ENCODE data around the gene BAZ2B.

Gene BAZ2B

GRCh38 chr2:159446817-159447216, 169.5 kb downstream of the BAZ2B start:
- Histone ChIP-seq H3K9me3 (ENCODE audit: low read length) (no peaks in the 10 kb centered on the region), H3K9me2 (ENCODE audit: low read depth, low read length) (no peaks in the 10 kb centered on the region), H3F3A (ENCODE audit: insufficient read depth, low read length) (no peaks in the 10 kb centered on the region), H4K20me1 (ENCODE audit: insufficient read depth, low read length) (no peaks in the 10 kb centered on the region), H3K4me2 (ENCODE audit: low read length) (no peak overlapping the region), H3K79me2 (ENCODE audit: insufficient read depth, low read length) (no peaks in the 10 kb centered on the region), H3K4me3 (ENCODE audit: low read depth, low read length, poor library complexity, severe bottlenecking) (no peak overlapping the region), H3K36me3 (ENCODE audit: insufficient read depth, low read length) (peaks cover 3% of the 10 kb centered on the region; the same call in 1 of the 2 replicates), H3K9ac (ENCODE audit: low read length) (no peak overlapping the region), H3K27me3 (ENCODE audit: insufficient read depth, low read length) (no peaks in the 10 kb centered on the region), H2AFZ (ENCODE audit: low read length) (no peak overlapping the region), H3K27ac (ENCODE audit: low read depth, low read length, poor library complexity, severe bottlenecking) (no peak overlapping the region), H3K4me1 (ENCODE audit: insufficient read depth, low read length, severe bottlenecking) (no peaks in the 10 kb centered on the region)
- TF ChIP-seq CTCF (IDR thresholded peaks at IDR 0.05; ENCODE audit: low read length) (no peak), EZH2 (IDR thresholded peaks at IDR 0.05; ENCODE audit: borderline replicate concordance, low read length) (no peak)

- Histone ChIP-seq H3K79me2 (ENCODE audit: insufficient read depth, low read length) (no peaks in the 10 kb centered on the region), H3K4me3 (ENCODE audit: low read depth, low read length, poor library complexity, severe bottlenecking) (no peak overlapping the region), H2AFZ (ENCODE audit: low read length) (no peak overlapping the region), H3F3A (ENCODE audit: insufficient read depth, low read length) (no peaks in the 10 kb centered on the region), H3K9me2 (ENCODE audit: low read depth, low read length) (no peaks in the 10 kb centered on the region), H3K27ac (ENCODE audit: low read depth, low read length, poor library complexity, severe bottlenecking) (no peak overlapping the region), H3K4me2 (ENCODE audit: low read length) (no peak overlapping the region), H3K27me3 (ENCODE audit: insufficient read depth, low read length) (no peaks in the 10 kb centered on the region), H3K9me3 (ENCODE audit: low read length) (no peaks in the 10 kb centered on the region), H3K36me3 (ENCODE audit: insufficient read depth, low read length) (peaks cover 3% of the 10 kb centered on the region; the same call in 1 of the 2 replicates), H4K20me1 (ENCODE audit: insufficient read depth, low read length) (no peaks in the 10 kb centered on the region), H3K9ac (ENCODE audit: low read length) (no peak overlapping the region), H3K4me1 (ENCODE audit: insufficient read depth, low read length, severe bottlenecking) (no peaks in the 10 kb centered on the region)
- TF ChIP-seq CTCF (IDR thresholded peaks at IDR 0.05; ENCODE audit: low read length) (no peak), EZH2 (IDR thresholded peaks at IDR 0.05; ENCODE audit: borderline replicate concordance, low read length) (no peak)
Measured at GRCh38 chr2:159446201-159446600, 170.1 kb downstream of the BAZ2B start.

- H3K27ac ChIP-seq (ENCODE audit: low read depth, low read length, poor library complexity, severe bottlenecking) = no peak overlapping the region
- TF ChIP-seq CTCF (IDR thresholded peaks at IDR 0.05; ENCODE audit: low read length) (no peak), EZH2 (IDR thresholded peaks at IDR 0.05; ENCODE audit: borderline replicate concordance, low read length) (no peak)
- H3K4me1 ChIP-seq (ENCODE audit: insufficient read depth, low read length, severe bottlenecking) = no peaks in the 10 kb centered on the region
- H3K9me3 ChIP-seq (ENCODE audit: low read length) = no peaks in the 10 kb centered on the region
- H3K27me3 ChIP-seq (ENCODE audit: insufficient read depth, low read length) = no peaks in the 10 kb centered on the region
- no peak overlapping the region for H3K4me2 ChIP-seq (ENCODE audit: low read length)
- no peaks in the 10 kb centered on the region for H3F3A ChIP-seq (ENCODE audit: insufficient read depth, low read length)
- no peak overlapping the region for H3K4me3 ChIP-seq (ENCODE audit: low read depth, low read length, poor library complexity, severe bottlenecking)
- H3K79me2 ChIP-seq (ENCODE audit: insufficient read depth, low read length) = no peaks in the 10 kb centered on the region
- no peak overlapping the region for H3K9ac ChIP-seq (ENCODE audit: low read length)
- H4K20me1 ChIP-seq (ENCODE audit: insufficient read depth, low read length) = no peaks in the 10 kb centered on the region
- no peak overlapping the region for H2AFZ ChIP-seq (ENCODE audit: low read length)
- H3K9me2 ChIP-seq (ENCODE audit: low read depth, low read length) = no peaks in the 10 kb centered on the region
- peaks cover 3% of the 10 kb centered on the region; the same call in 1 of the 2 replicates for H3K36me3 ChIP-seq (ENCODE audit: insufficient read depth, low read length)
Measured at GRCh38 chr2:159445307-159445706, 171.0 kb downstream of the BAZ2B start.
